IMR-90 (cell line): ENCODE measurements around the gene FMN1.

Source experiments
- BHLHE40 ChIP-seq: fragments of 150-350 bp; IDR thresholded peaks from 2 replicates; pipeline ENCODE4 v1.6.1; 2016; ENCODE audit warnings: mild to moderate bottlenecking, low read depth, low read length
- CEBPB ChIP-seq: IDR thresholded peaks from 2 replicates; pipeline ENCODE4 v1.6.1; 2012; ENCODE audit warnings: low read depth, low read length, improper control_type of control experiment
- FOS ChIP-seq: fragments of 150-350 bp; IDR thresholded peaks from 2 replicates; pipeline ENCODE4 v1.6.1; 2016; ENCODE audit warnings: low read depth, low read length
- MAFK ChIP-seq: IDR thresholded peaks from 2 replicates; pipeline ENCODE4 v1.6.1; 2012; ENCODE audit warnings: low read depth, low read length, improper control_type of control experiment
- MAZ ChIP-seq: IDR thresholded peaks from 2 replicates; pipeline ENCODE4 v1.6.1; 2012; ENCODE audit warnings: low read depth, mild to moderate bottlenecking, low read length, improper control_type of control experiment, moderate library complexity, borderline replicate concordance
- MXI1 ChIP-seq: IDR thresholded peaks from 2 replicates; pipeline ENCODE4 v1.6.1; 2012; ENCODE audit warnings: low read depth, mild to moderate bottlenecking, low read length, moderate library complexity, borderline replicate concordance
- POLR2A ChIP-seq: IDR thresholded peaks from 2 replicates; pipeline ENCODE4 v1.6.1; 2012; ENCODE audit warnings: mild to moderate bottlenecking, low read depth, low read length
- RAD21 ChIP-seq: IDR thresholded peaks from 2 replicates; pipeline ENCODE4 v1.6.1; 2012; ENCODE audit warnings: low read length, improper control_type of control experiment
- RCOR1 ChIP-seq: IDR thresholded peaks from 2 replicates; pipeline ENCODE4 v1.6.1; 2012; ENCODE audit warnings: mild to moderate bottlenecking, low read length, improper control_type of control experiment; ENCODE audit not compliant: insufficient replicate concordance
- RFX5 ChIP-seq: IDR thresholded peaks from 2 replicates; pipeline ENCODE4 v1.8.0; 2012; ENCODE audit warnings: low read depth, mild to moderate bottlenecking, low read length, moderate library complexity
- SMC3 ChIP-seq: fragments of 150-350 bp; IDR thresholded peaks from 2 replicates; pipeline ENCODE4 v1.6.1; 2016; ENCODE audit warnings: low read depth, mild to moderate bottlenecking, antibody characterized with exemption, low read length, moderate library complexity
- TF ChIP-seq, protein P1 (sequence below): fragments of 150-350 bp; IDR thresholded peaks from 2 replicates; pipeline ENCODE4 v1.6.1; 2017; ENCODE audit warnings: mild to moderate bottlenecking, antibody characterized with exemption, low read length, low read depth
- TF ChIP-seq, protein P2 (sequence below): conservative IDR thresholded peaks from 2 replicates; pipeline ENCODE4 v1.5.1; 2012; ENCODE audit warnings: mild to moderate bottlenecking, low read depth, low read length, improper control_type of control experiment
- TF ChIP-seq, protein P3 (sequence below): fragments of 150-350 bp; IDR thresholded peaks from 2 replicates; pipeline ENCODE4 v1.6.1; 2016; ENCODE audit warnings: low read depth, mild to moderate bottlenecking, low read length, moderate library complexity, borderline replicate concordance

DNA sequence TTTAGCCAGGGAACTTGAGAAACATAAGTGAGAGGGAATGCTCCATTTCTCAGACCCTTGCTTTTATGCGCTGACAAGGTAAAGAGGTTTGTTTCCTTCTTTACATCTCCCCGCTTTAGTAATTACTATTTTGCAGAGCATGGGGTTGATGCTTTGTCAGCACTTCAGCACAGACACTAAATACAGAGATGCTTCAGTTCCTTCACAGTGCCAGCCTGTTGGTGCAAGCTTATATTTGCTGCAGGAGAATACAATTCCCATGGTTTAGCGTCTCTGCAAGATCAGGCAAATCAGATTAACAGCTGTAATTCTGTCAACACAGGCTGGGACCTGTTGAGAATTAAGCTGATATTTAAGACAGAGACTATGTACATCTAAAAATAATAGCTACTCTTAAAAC lies 2.9 kb downstream of the FMN1 start:
- TF ChIP-seq, protein P1, sequence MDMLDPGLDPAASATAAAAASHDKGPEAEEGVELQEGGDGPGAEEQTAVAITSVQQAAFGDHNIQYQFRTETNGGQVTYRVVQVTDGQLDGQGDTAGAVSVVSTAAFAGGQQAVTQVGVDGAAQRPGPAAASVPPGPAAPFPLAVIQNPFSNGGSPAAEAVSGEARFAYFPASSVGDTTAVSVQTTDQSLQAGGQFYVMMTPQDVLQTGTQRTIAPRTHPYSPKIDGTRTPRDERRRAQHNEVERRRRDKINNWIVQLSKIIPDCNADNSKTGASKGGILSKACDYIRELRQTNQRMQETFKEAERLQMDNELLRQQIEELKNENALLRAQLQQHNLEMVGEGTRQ: no peak
- TF ChIP-seq BHLHE40 (no peak), POLR2A (no peak), MAFK (no peak), RAD21 (no peak), MXI1 (no peak), RCOR1 (no peak), MAZ (no peak), RFX5 (no peak), CEBPB (no peak), FOS (no peak), SMC3 (no peak)
- TF ChIP-seq, protein P2, sequence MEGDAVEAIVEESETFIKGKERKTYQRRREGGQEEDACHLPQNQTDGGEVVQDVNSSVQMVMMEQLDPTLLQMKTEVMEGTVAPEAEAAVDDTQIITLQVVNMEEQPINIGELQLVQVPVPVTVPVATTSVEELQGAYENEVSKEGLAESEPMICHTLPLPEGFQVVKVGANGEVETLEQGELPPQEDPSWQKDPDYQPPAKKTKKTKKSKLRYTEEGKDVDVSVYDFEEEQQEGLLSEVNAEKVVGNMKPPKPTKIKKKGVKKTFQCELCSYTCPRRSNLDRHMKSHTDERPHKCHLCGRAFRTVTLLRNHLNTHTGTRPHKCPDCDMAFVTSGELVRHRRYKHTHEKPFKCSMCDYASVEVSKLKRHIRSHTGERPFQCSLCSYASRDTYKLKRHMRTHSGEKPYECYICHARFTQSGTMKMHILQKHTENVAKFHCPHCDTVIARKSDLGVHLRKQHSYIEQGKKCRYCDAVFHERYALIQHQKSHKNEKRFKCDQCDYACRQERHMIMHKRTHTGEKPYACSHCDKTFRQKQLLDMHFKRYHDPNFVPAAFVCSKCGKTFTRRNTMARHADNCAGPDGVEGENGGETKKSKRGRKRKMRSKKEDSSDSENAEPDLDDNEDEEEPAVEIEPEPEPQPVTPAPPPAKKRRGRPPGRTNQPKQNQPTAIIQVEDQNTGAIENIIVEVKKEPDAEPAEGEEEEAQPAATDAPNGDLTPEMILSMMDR: no peak
- TF ChIP-seq, protein P3, sequence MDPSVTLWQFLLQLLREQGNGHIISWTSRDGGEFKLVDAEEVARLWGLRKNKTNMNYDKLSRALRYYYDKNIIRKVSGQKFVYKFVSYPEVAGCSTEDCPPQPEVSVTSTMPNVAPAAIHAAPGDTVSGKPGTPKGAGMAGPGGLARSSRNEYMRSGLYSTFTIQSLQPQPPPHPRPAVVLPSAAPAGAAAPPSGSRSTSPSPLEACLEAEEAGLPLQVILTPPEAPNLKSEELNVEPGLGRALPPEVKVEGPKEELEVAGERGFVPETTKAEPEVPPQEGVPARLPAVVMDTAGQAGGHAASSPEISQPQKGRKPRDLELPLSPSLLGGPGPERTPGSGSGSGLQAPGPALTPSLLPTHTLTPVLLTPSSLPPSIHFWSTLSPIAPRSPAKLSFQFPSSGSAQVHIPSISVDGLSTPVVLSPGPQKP: no peak
